Measurements from ENCODE around the gene CIAO1.
"Not testable (repeated sequence)": the region's sequence is repeated elsewhere in the genome, so short reads cannot be mapped to it uniquely, and the experiment has no call there.

Gene CIAO1

GRCh38 chr2:96265840-96266679 lies at the start of gene CIAO1, which contains the start of gene TMEM127:
Gene CIAO1, plus strand, starts transcription at chr2:96266225. Its CDS starts 126 bp downstream, at chr2:96266351.
Gene TMEM127, minus strand, starts transcription at chr2:96265997. Its CDS starts 616 bp downstream, at chr2:96265381.
- in situ Hi-C loops (cut with MboI; ENCODE audit: low pct_unique_long_range_greater_than_20kb, low sequenced_read_pairs, unreplicated experiment): no loop called here
- peak; percentile 99 for DNase-seq (ENCODE audit: low spot score)

GRCh38 chr2:96218508-96219131 lies 47.4 kb upstream of the CIAO1 start:
- TF ChIP-seq CTCF (IDR thresholded peaks at IDR 0.05; ENCODE audit: extremely low read depth, insufficient read depth, missing control alignments): no peak
- in situ Hi-C loops (cut with MboI; ENCODE audit: low pct_unique_long_range_greater_than_20kb, low sequenced_read_pairs, unreplicated experiment): no loop called here
- DNase-seq (ENCODE audit: low spot score): no peak

More at GRCh38 chr2:96265840-96266679, at the start of gene CIAO1, which contains the start of gene TMEM127:
- TF ChIP-seq CTCF (IDR thresholded peaks at IDR 0.05; ENCODE audit: extremely low read depth, insufficient read depth, missing control alignments): peak; percentile 33

GRCh38 chr2:96219959-96220358 lies 46.1 kb upstream of the CIAO1 start:
- in situ Hi-C loops (cut with MboI; ENCODE audit: low pct_unique_long_range_greater_than_20kb, low sequenced_read_pairs, unreplicated experiment); DNase-seq (ENCODE audit: low spot score): not testable (repeated sequence)

GRCh38 chr2:96221106-96221505 lies 44.9 kb upstream of the CIAO1 start:
- DNase-seq (ENCODE audit: low spot score); in situ Hi-C loops (cut with MboI; ENCODE audit: low pct_unique_long_range_greater_than_20kb, low sequenced_read_pairs, unreplicated experiment): not testable (repeated sequence)

- TF ChIP-seq CTCF (IDR thresholded peaks at IDR 0.05; ENCODE audit: extremely low read depth, insufficient read depth, missing control alignments): no peak
- DNase-seq (ENCODE audit: low spot score): peak; percentile 38
- in situ Hi-C loops (cut with MboI; ENCODE audit: low pct_unique_long_range_greater_than_20kb, low sequenced_read_pairs, unreplicated experiment): no loop called here
Observed at GRCh38 chr2:96225016-96225533, 41.0 kb upstream of the CIAO1 start.

GRCh38 chr2:96231316-96231715 lies 34.7 kb upstream of the CIAO1 start:
- no peak for DNase-seq (ENCODE audit: low spot score)
- TF ChIP-seq CTCF (IDR thresholded peaks at IDR 0.05; ENCODE audit: extremely low read depth, insufficient read depth, missing control alignments): no peak
- in situ Hi-C loops (cut with MboI; ENCODE audit: low pct_unique_long_range_greater_than_20kb, low sequenced_read_pairs, unreplicated experiment): no loop called here

- TF ChIP-seq CTCF (IDR thresholded peaks at IDR 0.05; ENCODE audit: extremely low read depth, insufficient read depth, missing control alignments): no peak
- DNase-seq (ENCODE audit: low spot score): no peak
- in situ Hi-C loops (cut with MboI; ENCODE audit: low pct_unique_long_range_greater_than_20kb, low sequenced_read_pairs, unreplicated experiment): no loop called here
Observed at GRCh38 chr2:96233436-96233835, 32.6 kb upstream of the CIAO1 start.
